ENCODE data around the gene IQSEC1. TPM values are rescaled to one million over a fixed set of nuclear protein-coding genes. Genes with fewer than 3 reads are reported as not detected.

IQSEC1 gene
- total and polyA plus RNA-seq, 9 of the 15 experiments (the other 6 are each of a cell fraction or from before 2014, with no cell fraction given) = 0.56 to 39.0 (median 6.8) TPM

DNA sequence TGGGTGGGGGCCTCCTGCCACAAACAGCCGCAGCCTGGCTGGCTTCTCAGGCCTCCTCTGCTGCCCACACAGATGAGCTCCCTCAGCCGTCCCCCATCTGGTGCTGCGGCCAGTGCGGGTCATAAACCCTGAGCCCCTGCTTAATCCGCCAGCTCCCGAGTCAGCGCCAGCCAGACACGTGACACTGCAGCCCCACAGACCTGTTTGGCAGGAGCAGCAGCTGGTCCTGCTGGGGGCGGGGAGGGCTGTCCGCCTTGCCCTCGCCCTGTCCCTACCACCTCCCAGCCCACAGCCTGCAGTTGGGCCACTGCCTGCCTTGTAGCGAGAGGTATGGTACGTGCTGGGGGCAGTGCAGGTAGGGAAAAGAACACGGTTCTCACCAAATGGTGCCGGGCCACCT lies 86.2 kb downstream of the IQSEC1 start:
- Histone ChIP-seq H3K4me1 (replicated peaks in 1 of 2; ENCODE audit: control insufficient read depth in 2 of 2, insufficient read depth in 2 of 2, low read length in 2 of 2) (peaks cover 12 to 48% of the 10 kb centered on the region in 2 experiments; a peak in 4 of 5 replicates), H3K9me3 (replicated peaks; ENCODE audit: control insufficient read depth, insufficient read depth, low read depth, low read length) (no peaks in the 10 kb centered on the region), H3K9ac (ENCODE audit: insufficient read depth in 1 of 2, low read depth in 2 of 2, low read length in 2 of 2) (peak overlapping the region in 1 of 2 experiments; percentile 80; a peak in 2 of 4 replicates), H3K79me2 (ENCODE audit: control insufficient read depth, insufficient read depth, low read length) (peaks cover 11% of the 10 kb centered on the region; the same call in 2 of the 3 replicates), H2AFZ (ENCODE audit: low read depth, low read length) (no peak overlapping the region), H3K27me3 (ENCODE audit: control insufficient read depth in 2 of 2, insufficient read depth in 2 of 2, low read length in 2 of 2) (no peaks in the 10 kb centered on the region), H3K9me1 (ENCODE audit: control insufficient read depth, insufficient read depth, low read length) (no peaks in the 10 kb centered on the region), H3K27ac (ENCODE audit: extremely low read depth, low read depth, low read length) (no peak overlapping the region), H4K20me1 (replicated peaks; ENCODE audit: control insufficient read depth, insufficient read depth, low read length) (no peaks in the 10 kb centered on the region), H3K4me3 (no peak overlapping the region), H3K4me2 (ENCODE audit: insufficient read depth, low read length) (no peak overlapping the region), H3K36me3 (ENCODE audit: control insufficient read depth, insufficient read depth, low read length) (no peaks in the 10 kb centered on the region)
- intact Hi-C loops (cut with micrococcal nuclease) = no loop called here
- DNase-seq (ENCODE audit: extremely low read depth in 1 of 4, low spot score in 3 of 4) (no peak), ATAC-seq (no peak), FAIRE-seq (no peak)
- no TSS peak for BruUV-seq (replicated peaks)
- TF ChIP-seq, protein P1, sequence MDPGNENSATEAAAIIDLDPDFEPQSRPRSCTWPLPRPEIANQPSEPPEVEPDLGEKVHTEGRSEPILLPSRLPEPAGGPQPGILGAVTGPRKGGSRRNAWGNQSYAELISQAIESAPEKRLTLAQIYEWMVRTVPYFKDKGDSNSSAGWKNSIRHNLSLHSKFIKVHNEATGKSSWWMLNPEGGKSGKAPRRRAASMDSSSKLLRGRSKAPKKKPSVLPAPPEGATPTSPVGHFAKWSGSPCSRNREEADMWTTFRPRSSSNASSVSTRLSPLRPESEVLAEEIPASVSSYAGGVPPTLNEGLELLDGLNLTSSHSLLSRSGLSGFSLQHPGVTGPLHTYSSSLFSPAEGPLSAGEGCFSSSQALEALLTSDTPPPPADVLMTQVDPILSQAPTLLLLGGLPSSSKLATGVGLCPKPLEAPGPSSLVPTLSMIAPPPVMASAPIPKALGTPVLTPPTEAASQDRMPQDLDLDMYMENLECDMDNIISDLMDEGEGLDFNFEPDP (CRISPR knock-in tag; IDR thresholded peaks at IDR 0.05) = no peak
- TF ChIP-seq ZNF57 (CRISPR knock-in tag; IDR thresholded peaks at IDR 0.05) = no peak
- no peak for TF ChIP-seq TAF15 (IDR thresholded peaks at IDR 0.05; ENCODE audit: low read depth, low read length)
- TF ChIP-seq HOXB6 (CRISPR knock-in tag; IDR thresholded peaks at IDR 0.05; ENCODE audit: borderline replicate concordance) = no peak
- TF ChIP-seq PHF20 (IDR thresholded peaks at IDR 0.05; ENCODE audit: partially characterized antibody) = no peak
- no peak for TF ChIP-seq HMG20A (CRISPR knock-in tag; conservative IDR thresholded peaks at IDR 0.05)
- CTCF ChIA-PET (ENCODE audit: low intra/inter-chr PET ratio) = no interaction called here
- in situ Hi-C loops (cut with MboI) = no loop called here
- 81% methylated on average over 15 of the region's 15 CpGs for WGBS (ENCODE audit: insufficient coverage, low coverage, missing lambda C conversion rate)
- POLR2A ChIA-PET = interaction anchor here (0.6 to 1.7 kb wide), 3 partner anchors 8 to 18 kb away, joined by 3 to 5 read pairs (median 5); no protein-coding TSS in a partner anchor
